ENCODE measurements around the gene TAF15. TPM values are rescaled to one million over a fixed set of nuclear protein-coding genes. Genes with fewer than 3 reads are reported as not detected.

The TAF15 gene
- polyA plus RNA-seq, 1 donor from 2014 or later = 45.8 TPM

DNA sequence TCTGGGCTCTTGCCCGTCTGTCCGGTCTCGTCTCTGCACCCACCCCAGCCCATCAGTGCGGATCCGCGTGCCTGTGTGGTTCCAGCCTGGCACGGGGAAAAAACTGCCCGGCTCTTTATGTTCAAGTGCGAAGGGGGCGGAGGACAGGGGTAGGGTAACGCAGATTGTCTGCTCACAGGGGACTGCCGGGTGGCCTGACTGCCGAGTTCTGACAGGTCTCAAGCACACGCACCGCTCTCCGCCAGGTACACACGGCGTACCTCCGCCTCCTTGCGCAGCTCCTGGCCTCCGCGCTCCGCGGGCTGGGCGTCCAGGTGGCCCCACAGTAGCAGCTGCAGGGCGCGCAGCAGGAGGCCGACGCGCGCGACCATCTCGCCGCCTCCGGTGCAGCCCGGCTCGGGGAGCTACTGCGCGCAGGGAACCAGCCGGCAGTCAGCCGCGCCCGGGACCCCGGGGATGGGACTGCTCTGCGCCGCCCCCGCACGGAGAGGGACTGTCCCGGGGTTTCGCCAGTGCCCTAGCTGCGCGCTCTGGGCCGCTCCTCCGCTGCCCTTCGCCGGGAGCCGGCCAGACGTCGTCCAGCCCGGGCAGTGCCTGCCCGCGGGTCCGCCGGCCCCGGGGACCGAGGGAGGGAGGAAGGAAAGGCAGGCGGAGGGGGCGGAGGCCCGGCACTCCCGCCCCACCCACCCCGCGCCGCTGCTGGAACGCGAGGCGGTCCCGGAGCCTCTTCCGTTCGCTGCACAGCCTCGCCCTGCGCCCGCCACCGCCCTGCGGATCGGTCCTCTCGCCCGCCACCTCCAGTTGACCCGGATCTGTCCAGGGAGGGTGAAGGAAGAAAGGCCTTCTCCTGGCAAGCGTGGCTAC lies 14.0 kb upstream of the TAF15 start, which contains the start of gene MMP28:
TSS of gene MMP28 (minus strand) at position 635 of the 864 bp plus-strand sequence. CDS start at position 371, 264 bp downstream.
- H3K27ac ChIP-seq (ENCODE audit: low read length) = no peak within 1 kb of the TSS
- peaks cover 61% of the 10 kb centered on the region for H3K27me3 ChIP-seq (ENCODE audit: insufficient read depth, low read depth, low read length)
- H2AFZ ChIP-seq (ENCODE audit: low read depth, low read length) = peak within 1 kb of the TSS; percentile 60

GRCh38 chr17:35795871-35796265 lies 13.4 kb upstream of the TAF15 start:
- H3F3A ChIP-seq (ENCODE audit: insufficient read depth, low read length, poor library complexity, severe bottlenecking) = no peaks in the 10 kb centered on the region
- peaks cover 61% of the 10 kb centered on the region for H3K27me3 ChIP-seq (ENCODE audit: insufficient read depth, low read depth, low read length)
- no peak overlapping the region for H3K27ac ChIP-seq (ENCODE audit: low read length)
- H3K4me3 ChIP-seq (ENCODE audit: low read length) = peak overlapping the region; percentile 82
- H3K4me2 ChIP-seq (ENCODE audit: low read length) = no peak overlapping the region
- no peaks in the 10 kb centered on the region for H3K79me2 ChIP-seq (replicated peaks; ENCODE audit: insufficient read depth, low read length)
- H3K9ac ChIP-seq (ENCODE audit: low read length) = no peak overlapping the region
- H2AFZ ChIP-seq (ENCODE audit: low read depth, low read length) = no peak overlapping the region
- H3K9me3 ChIP-seq (ENCODE audit: low read length) = no peaks in the 10 kb centered on the region
- H3K36me3 ChIP-seq (ENCODE audit: insufficient read depth, low read length) = no peaks in the 10 kb centered on the region
- TF ChIP-seq TAF1 (IDR thresholded peaks at IDR 0.05; ENCODE audit: low read depth) (no peak), EZH2 (IDR thresholded peaks at IDR 0.05; ENCODE audit: borderline replicate concordance, insufficient read depth, low read length, poor library complexity, severe bottlenecking) (no peak), EP300 (conservative IDR thresholded peaks at IDR 0.05; ENCODE audit: poor library complexity, severe bottlenecking) (no peak), MXI1 (conservative IDR thresholded peaks at IDR 0.05; ENCODE audit: poor library complexity, severe bottlenecking) (no peak), RAD21 (conservative IDR thresholded peaks at IDR 0.05) (no peak)
- TF ChIP-seq, protein P1, sequence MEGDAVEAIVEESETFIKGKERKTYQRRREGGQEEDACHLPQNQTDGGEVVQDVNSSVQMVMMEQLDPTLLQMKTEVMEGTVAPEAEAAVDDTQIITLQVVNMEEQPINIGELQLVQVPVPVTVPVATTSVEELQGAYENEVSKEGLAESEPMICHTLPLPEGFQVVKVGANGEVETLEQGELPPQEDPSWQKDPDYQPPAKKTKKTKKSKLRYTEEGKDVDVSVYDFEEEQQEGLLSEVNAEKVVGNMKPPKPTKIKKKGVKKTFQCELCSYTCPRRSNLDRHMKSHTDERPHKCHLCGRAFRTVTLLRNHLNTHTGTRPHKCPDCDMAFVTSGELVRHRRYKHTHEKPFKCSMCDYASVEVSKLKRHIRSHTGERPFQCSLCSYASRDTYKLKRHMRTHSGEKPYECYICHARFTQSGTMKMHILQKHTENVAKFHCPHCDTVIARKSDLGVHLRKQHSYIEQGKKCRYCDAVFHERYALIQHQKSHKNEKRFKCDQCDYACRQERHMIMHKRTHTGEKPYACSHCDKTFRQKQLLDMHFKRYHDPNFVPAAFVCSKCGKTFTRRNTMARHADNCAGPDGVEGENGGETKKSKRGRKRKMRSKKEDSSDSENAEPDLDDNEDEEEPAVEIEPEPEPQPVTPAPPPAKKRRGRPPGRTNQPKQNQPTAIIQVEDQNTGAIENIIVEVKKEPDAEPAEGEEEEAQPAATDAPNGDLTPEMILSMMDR (IDR thresholded peaks at IDR 0.05; ENCODE audit: poor library complexity, severe bottlenecking) = no peak
- H4K20me1 ChIP-seq (ENCODE audit: insufficient read depth) = no peaks in the 10 kb centered on the region
- H3K9me2 ChIP-seq (ENCODE audit: insufficient read depth, low read length) = no peaks in the 10 kb centered on the region

More for the DNA sequence above, 14.0 kb upstream of the TAF15 start, which contains the start of gene MMP28:
- Histone ChIP-seq H3K4me3 (ENCODE audit: low read length) (peak within 1 kb of the TSS; percentile 82), H3K9me2 (ENCODE audit: insufficient read depth, low read length) (no peaks in the 10 kb centered on the region), H4K20me1 (ENCODE audit: insufficient read depth) (no peaks in the 10 kb centered on the region), H3K36me3 (ENCODE audit: insufficient read depth, low read length) (no peaks in the 10 kb centered on the region), H3K4me2 (ENCODE audit: low read length) (no peak within 1 kb of the TSS), H3K79me2 (replicated peaks; ENCODE audit: insufficient read depth, low read length) (no peaks in the 10 kb centered on the region), H3K9me3 (ENCODE audit: low read length) (no peaks in the 10 kb centered on the region), H3F3A (ENCODE audit: insufficient read depth, low read length, poor library complexity, severe bottlenecking) (no peaks in the 10 kb centered on the region), H3K9ac (ENCODE audit: low read length) (peak within 1 kb of the TSS; percentile 53)
- TF ChIP-seq, protein P1 (IDR thresholded peaks at IDR 0.05; ENCODE audit: poor library complexity, severe bottlenecking) = no peak
- peak; percentile 47 for TF ChIP-seq POLR2AphosphoS5 (IDR thresholded peaks at IDR 0.05)

- H3K9me2 ChIP-seq (ENCODE audit: insufficient read depth, low read length) = no peaks in the 10 kb centered on the region
- no peaks in the 10 kb centered on the region for H3K79me2 ChIP-seq (replicated peaks; ENCODE audit: insufficient read depth, low read length)
- no peaks in the 10 kb centered on the region for H3K36me3 ChIP-seq (ENCODE audit: insufficient read depth, low read length)
- no peaks in the 10 kb centered on the region for H3F3A ChIP-seq (ENCODE audit: insufficient read depth, low read length, poor library complexity, severe bottlenecking)
- H4K20me1 ChIP-seq (ENCODE audit: insufficient read depth) = no peaks in the 10 kb centered on the region
- no peak overlapping the region for H3K27ac ChIP-seq (ENCODE audit: low read length)
- no peaks in the 10 kb centered on the region for H3K9me3 ChIP-seq (ENCODE audit: low read length)
- no peak overlapping the region for H3K4me2 ChIP-seq (ENCODE audit: low read length)
- no peak overlapping the region for H3K9ac ChIP-seq (ENCODE audit: low read length)
- peaks cover 60% of the 10 kb centered on the region for H3K27me3 ChIP-seq (ENCODE audit: insufficient read depth, low read depth, low read length)
- no peak overlapping the region for H2AFZ ChIP-seq (ENCODE audit: low read depth, low read length)
- no peak overlapping the region for H3K4me3 ChIP-seq (ENCODE audit: low read length)
- no peak for TF ChIP-seq REST (IDR thresholded peaks at IDR 0.05; ENCODE audit: borderline replicate concordance)
- no peak for TF ChIP-seq EZH2 (IDR thresholded peaks at IDR 0.05; ENCODE audit: borderline replicate concordance, insufficient read depth, low read length, poor library complexity, severe bottlenecking)
- TF ChIP-seq, protein P1 (IDR thresholded peaks at IDR 0.05; ENCODE audit: poor library complexity, severe bottlenecking) = no peak
- no peak for TF ChIP-seq TAF1 (IDR thresholded peaks at IDR 0.05; ENCODE audit: low read depth)
- no peak for TF ChIP-seq POLR2AphosphoS5 (IDR thresholded peaks at IDR 0.05)
- no peak for TF ChIP-seq EP300 (conservative IDR thresholded peaks at IDR 0.05; ENCODE audit: poor library complexity, severe bottlenecking)
- no peak for TF ChIP-seq RAD21 (conservative IDR thresholded peaks at IDR 0.05)
- TF ChIP-seq MXI1 (conservative IDR thresholded peaks at IDR 0.05; ENCODE audit: poor library complexity, severe bottlenecking) = no peak
Observed at GRCh38 chr17:35796942-35797341, 12.3 kb upstream of the TAF15 start.
